ENCODE data around the gene KLHL6. TPM values are rescaled to one million over a fixed set of nuclear protein-coding genes. Genes with fewer than 3 reads are reported as not detected.
"Not testable (repeated sequence)": the region's sequence is repeated elsewhere in the genome, so short reads cannot be mapped to it uniquely, and the experiment has no call there.

The KLHL6 gene
- total RNA-seq, 2 experiments from 2014 or later = 32.9 to 34.6 TPM

- ChIA-PET POLR2A (no interaction called here), CTCF (interaction anchor here (0.8 to 1.0 kb wide), 2 partner anchors 21 to 36 kb away, joined by 3 read pairs; no protein-coding TSS in a partner anchor)
Observed at GRCh38 chr3:183515968-183516851, 39.3 kb downstream of the KLHL6 start.

DNA sequence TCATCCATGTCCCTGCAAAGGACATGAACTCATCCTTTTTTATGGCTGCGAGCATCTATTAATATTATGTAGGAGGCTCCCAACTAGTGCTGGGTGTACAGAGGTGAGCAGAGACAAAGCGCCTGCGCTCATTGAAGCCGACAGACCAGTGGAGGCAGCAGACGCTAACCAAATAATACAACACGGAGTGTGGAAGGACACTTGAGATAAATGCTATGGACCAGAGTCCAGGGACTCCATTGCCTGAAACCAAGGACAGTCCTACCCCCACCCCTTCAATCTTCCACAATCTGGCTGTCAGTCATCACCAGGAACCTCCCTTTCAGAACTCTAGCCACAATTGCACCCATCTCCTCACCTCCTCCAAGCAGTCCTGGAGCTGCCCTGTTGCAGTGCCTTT is 41.5 kb downstream of the KLHL6 start:
- POLR2A ChIA-PET = no interaction called here
- CTCF ChIA-PET = no interaction called here

GRCh38 chr3:183513046-183513706 is 42.3 kb downstream of the KLHL6 start:
- ChIA-PET POLR2A (interaction anchor here (0.6 kb wide), 1 partner anchor 17 kb away, joined by 4 read pairs; no protein-coding TSS in a partner anchor), CTCF (interaction anchor here (0.7 kb wide), 1 partner anchor 15 kb away, joined by 4 read pairs; no protein-coding TSS in a partner anchor)

- CTCF ChIA-PET = interaction anchor here (1.0 kb wide), 1 partner anchor 17 kb away, joined by 3 read pairs; no protein-coding TSS in a partner anchor
- POLR2A ChIA-PET = not testable (repeated sequence)
Observed at GRCh38 chr3:183511286-183512131, 44.0 kb downstream of the KLHL6 start.

DNA sequence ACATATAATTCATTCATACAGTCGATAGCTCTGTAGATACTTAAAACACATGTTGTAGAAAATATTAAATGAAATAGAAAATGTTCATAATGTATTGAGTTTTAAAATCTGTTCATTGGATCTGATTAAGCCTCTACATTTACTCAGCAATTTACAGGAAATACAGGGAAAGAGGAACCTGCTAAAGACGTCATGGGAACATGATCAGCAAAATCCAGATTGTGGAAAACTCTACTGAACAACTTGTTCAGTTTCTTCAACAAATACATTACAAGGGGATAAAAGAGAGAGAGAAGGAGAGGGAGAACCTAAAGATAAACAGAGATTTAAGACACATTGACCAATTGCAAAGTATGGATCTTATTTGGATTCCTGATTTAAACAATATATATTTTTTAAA is 46.7 kb downstream of the KLHL6 start:
- ChIA-PET CTCF (no interaction called here), POLR2A (no interaction called here)

- POLR2A ChIA-PET = no interaction called here
- CTCF ChIA-PET = no interaction called here
Observed at GRCh38 chr3:183507551-183507950, 48.0 kb downstream of the KLHL6 start.

- ChIA-PET POLR2A (no interaction called here), CTCF (interaction anchor here (0.7 kb wide), 1 partner anchor 53 kb away, joined by 3 read pairs; no protein-coding TSS in a partner anchor)
Observed at GRCh38 chr3:183506674-183507320, 48.7 kb downstream of the KLHL6 start.

GRCh38 chr3:183504597-183504996 is 50.9 kb downstream of the KLHL6 start:
- ChIA-PET CTCF (no interaction called here), POLR2A (no interaction called here)

- ChIA-PET POLR2A (no interaction called here), CTCF (no interaction called here)
Observed at GRCh38 chr3:183503746-183504145, 51.8 kb downstream of the KLHL6 start.

DNA sequence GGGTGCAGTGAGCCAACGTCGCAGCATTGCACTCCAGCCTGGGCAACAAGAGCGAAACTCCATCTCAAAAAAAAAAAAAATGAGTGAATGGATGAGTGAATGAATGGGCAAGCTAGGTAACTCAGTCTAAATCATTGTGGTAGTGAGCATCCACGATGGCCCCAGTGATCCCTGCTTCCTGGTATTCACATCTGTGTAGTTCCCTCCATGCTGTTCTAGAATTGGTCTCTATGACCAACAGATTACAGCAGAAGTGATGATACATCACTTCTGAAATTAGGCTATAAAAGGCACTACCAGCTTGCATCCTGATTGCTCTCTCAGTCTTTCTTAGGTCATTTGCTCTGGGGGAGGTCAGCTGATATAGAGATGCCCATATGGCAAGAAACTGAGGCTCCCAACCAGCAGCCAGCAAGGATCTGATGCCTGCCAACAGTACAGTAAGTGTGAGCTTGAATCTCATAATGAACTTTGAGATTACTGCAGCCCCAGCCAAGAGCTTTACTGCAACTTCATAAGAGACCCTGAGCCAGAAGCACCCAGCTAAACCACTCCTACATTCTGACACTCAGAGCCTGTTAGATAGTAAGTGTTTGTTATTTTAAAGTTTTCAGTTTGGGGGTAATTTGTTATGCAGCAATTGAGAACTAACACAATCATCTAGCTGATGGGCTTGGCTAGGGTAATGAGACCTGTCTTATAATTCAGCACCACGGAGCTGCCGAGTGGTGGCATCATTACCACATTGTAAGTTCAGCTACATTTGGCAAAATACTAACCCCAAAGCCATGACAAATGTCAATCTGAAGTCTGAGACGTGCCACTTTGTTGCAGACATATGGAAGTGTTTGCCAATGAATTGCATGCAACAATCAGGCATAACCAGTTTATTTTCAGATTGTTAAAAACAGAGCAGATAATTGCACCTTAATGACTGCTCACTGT is 53.0 kb downstream of the KLHL6 start:
- ChIA-PET POLR2A (interaction anchor here (0.5 kb wide), 1 partner anchor 215 kb away, joined by 3 read pairs; no protein-coding TSS in a partner anchor), CTCF (interaction anchor here (0.6 to 1.1 kb wide), 2 partner anchors 30 to 57 kb away, joined by 3 to 4 read pairs; no protein-coding TSS in a partner anchor)

DNA sequence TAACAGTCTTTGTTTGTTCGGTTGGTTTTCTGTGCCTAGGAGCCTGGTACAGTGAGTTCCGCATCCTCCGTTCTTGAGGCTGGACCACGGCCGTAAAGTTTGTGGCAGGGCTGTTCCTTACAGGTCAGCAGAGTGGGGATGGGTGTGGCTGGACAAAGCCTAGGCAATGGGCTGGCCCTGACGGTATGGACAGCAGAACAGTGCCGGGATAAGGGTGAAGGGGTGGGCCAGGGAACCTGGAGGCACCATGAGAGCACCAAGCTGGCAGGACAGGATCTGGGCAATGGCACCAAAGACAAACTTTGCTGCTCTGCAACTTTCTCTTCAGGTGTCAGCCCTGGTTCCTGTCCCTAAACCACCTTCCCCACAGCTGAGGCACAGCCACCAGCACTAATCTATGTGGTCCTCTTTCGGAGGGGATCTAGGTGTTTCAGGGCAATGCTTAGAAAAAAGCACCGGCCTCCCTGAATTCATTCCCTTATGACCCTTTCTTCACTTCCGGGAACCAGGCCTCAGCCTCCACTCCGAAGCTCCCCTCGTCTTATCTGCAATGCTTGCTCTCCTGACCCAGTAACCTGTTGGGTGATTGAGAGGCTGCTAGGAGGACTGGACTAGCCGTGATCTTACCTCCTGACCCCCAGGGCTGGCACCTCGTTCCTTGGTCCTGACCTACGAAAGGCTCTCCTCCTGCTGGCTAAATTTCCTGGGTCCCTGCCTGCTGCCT is 54.4 kb downstream of the KLHL6 start:
- CTCF ChIA-PET = no interaction called here
- POLR2A ChIA-PET = no interaction called here

DNA sequence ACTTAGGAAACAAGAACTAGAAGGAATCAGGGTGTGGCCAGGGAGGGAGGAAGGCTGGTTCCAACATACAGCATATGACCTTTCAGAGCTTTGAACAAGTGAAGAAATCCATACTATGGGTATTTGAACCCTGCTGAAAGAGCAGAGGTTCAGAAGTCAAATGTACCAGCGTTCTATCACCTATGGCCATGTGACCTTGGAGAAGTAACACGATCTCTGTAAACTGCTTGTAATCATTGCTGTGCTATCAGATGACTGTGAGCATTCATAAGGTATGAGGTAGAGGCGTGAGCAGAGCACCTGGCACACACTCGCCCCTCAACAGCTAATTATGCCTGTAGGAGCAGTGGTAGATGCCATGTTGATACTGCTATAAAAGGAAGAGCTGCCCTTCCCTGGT is 55.2 kb downstream of the KLHL6 start:
- ChIA-PET POLR2A (no interaction called here), CTCF (no interaction called here)

- POLR2A ChIA-PET = no interaction called here
Observed at GRCh38 chr3:183498634-183499033, 56.9 kb downstream of the KLHL6 start.

DNA sequence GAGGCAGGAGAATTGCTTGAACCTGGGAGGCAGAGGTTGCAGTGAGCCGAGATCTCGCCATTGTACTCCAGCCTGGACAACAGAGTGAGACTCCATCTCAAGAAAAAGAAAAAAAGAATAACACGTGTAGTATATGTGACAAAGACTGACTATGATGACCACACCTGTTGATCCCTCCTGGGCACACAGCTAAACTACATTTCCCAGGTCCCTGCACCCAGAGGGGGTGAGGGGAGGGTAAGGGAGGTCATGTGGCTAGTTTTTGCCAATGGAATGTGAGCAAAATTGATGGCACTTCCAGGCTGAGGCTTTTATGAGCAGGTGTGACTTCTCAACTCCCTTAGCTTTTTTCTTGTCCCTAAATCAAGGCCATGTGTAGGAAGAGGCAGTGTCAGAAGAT is 58.2 kb downstream of the KLHL6 start:
- ChIA-PET POLR2A (no interaction called here), CTCF (interaction anchor here (1.3 kb wide), 1 partner anchor 17 kb away, joined by 3 read pairs; no protein-coding TSS in a partner anchor)

More at GRCh38 chr3:183498634-183499033, 56.9 kb downstream of the KLHL6 start:
- CTCF ChIA-PET = no interaction called here

GRCh38 chr3:183496311-183496710 is 59.2 kb downstream of the KLHL6 start:
- POLR2A ChIA-PET = no interaction called here
- CTCF ChIA-PET = no interaction called here

DNA sequence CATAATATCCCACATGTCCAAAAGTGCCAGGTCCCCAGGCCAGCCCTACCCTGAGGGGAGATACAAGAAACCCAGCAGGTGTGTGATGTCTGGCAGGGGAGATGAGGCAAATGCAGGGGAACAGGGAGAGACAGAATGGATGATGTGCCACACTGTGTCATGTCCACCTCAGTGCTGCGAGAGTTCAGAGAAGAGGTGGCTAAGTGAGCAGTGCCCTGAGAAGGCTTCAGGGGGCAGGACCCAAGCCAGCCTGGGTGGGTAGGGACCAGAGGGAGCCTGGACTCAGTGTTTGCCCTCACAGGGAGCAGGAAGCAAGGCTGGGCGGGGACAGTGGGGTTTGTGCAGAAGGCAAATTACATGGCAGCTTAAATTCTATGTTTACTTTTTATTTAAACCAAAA is 61.2 kb downstream of the KLHL6 start:
- ChIA-PET CTCF (no interaction called here), POLR2A (no interaction called here)

GRCh38 chr3:183493296-183494045 is 62.0 kb downstream of the KLHL6 start:
- CTCF ChIA-PET = no interaction called here
- POLR2A ChIA-PET = no interaction called here

Measured in activated CD8-positive, alpha-beta memory T cell treated with anti-CD3 and anti-CD28 coated beads for 36 hours (primary cell).